Measurements from ENCODE around the gene TCP11.

The TCP11 gene

DNA sequence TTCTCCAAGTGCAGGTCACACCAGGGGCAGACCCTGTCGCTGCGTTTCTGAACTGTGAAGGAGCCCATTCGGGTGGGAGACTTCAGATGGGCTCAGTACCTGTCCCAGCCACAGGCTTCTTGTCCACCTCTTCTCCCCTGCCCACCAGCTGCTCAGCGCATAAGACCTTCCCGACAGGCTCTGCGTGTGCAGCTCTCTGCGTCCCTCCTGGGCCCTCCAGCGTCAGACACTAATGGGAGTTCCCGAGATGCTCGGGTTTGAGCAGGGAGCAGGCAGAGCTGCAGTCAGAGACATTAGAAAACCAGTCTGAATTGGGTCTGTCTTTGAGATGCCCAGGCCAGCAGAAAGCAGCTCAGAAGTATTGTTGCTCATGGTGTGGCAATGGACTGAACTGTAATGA is 50.4 kb downstream of the TCP11 start:
- no peak for DNase-seq

DNA sequence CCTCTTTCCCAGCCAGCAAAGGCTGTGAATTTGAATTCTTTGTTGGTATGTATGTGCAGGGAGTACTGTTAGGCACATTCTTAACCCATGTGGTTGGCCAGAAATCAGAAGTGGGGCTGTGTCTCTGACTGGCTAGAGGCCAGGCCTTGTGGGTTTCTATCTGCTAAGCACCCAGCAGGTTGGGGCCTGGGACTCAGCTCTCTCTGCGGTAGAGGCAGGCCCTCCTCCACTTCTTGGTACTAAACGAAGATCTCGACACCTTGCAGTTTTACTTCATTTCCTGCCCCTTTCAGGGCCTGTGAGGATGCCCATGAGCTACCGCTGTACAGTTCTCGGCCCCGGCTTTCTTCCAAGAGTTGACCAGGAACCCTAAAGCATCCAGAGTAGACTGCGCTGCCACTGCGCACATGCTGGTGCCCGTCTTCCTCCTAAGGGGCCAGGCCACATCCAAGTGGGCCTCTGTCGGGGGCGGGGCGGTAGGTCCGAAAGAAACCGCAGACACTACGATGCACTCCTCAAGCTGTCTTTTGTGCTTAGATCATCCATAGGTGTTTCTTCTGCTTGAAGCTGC is 51.1 kb downstream of the TCP11 start:
- DNase-seq, result no peak

DNA sequence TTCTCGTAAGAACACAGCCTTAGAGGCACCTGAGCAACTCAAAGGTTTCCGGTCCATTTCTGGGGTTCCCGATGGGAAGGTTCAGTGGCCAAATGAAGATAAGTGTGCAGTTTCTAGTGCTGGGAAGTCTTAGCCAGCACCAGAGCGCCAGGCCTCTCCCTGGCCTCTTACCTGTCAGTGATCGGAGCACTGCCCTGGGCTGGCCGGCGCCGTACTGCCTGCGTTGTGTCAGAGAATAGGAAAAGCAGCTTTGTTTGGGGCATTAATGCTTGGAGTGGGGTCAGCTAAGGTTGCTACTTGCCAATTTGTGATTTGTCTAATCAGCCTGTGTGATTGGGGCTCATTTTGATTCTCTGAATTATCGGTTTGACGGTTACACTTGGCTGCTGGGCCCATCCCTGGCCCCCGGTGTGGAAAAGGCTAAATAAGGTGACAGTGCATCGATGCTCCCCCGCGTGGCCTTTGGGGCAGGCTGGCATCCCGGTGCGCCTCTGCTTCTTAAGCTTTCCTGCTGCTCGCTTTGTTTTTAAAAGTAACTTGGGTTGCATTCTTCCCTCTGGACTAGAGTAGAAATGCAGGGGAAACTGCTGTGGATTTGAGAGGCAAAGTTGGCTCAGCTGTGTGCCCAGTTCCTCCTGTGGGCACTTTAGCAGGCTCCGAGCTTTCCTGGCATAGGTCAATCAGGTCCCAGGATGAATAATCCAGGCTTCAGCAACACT is 51.8 kb downstream of the TCP11 start:
- no peak for DNase-seq

DNA sequence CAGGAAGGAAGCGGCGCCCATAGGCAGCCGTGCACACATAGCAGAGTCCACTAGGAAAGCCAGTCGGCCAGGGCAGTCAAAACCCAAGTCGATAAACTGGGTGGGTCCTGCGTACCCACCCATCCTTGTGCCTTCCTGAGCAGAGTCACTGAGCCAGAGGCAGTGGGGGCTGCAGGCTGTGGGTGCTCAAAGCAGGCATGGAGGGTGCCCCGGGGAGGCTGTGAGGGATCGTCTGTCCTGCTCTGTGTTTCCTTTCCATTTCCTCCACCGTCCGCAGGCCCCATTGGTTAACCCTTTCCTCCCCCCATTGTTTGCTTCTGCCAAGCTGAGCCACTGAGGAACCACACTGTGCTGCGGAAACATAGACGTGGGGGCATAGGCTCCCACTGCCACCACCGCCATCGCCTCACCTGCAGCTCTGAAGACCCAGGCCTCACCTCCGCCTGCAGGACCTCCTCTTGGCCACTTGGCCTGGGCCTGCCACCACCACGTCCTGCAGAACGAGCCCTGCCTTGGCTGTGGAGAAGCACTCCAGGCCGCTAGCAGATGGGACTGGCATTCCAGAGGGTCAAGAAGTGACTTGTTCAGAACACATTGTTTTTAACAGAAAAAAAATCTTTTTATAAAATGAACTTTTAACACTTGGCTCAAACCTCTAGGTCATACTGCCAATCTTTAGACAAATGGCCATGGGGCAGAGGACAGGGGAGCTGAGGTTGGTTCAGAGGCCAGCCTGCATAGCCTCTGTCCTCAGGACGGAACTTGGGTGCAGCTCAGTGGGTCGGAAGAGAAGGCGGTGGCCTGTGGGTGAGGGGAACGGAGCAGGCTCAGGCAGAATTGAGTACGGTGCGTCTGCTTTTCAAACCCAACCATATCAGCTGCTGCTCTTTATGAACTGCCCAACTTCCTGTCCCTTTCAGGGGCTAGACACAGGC is 52.6 kb downstream of the TCP11 start:
- no peak for DNase-seq

DNA sequence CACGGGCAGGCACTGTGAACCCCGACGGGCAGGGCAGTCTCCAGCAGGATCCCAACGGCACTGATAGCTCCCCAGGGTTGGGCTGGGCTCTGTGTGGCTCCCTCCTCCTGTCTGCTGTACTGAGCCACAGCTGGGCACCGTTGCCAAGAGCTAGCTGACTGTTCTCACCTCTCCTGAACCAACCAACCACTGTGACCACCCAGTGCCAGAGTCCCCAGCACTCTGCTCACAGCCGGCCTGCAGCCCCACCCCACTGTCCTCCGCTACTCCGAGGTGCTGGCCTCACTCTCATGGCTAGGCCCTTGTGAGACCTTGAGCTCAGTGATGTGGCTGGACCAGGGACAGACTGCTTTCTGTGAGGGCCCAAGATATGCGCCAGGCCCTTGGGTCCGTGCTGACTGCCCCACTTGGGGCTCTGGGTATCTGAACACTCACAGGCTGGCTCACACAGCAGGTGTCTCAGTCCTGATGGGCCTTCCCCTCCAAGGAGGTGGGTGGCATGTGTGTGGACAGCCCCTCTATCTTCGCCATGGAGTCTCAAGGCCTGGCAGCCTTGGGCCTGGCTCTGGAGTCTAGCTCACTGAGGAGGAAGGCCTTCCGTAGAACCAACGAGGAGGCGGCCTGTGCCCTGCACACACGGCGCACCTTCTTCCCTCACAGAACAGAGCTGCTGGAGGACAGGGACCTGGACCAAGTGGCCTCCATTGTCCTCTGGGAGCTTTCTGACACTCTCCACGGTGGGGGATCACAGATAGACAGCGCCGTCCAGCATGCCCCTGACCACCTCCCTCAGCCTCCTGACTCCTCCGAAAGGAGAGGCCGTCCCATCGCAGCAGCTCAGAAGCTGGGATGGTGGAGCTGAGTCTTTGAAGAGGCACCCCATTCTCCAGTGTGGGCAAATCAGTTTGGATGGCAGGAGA is 53.5 kb downstream of the TCP11 start:
- DNase-seq, result no peak

DNA sequence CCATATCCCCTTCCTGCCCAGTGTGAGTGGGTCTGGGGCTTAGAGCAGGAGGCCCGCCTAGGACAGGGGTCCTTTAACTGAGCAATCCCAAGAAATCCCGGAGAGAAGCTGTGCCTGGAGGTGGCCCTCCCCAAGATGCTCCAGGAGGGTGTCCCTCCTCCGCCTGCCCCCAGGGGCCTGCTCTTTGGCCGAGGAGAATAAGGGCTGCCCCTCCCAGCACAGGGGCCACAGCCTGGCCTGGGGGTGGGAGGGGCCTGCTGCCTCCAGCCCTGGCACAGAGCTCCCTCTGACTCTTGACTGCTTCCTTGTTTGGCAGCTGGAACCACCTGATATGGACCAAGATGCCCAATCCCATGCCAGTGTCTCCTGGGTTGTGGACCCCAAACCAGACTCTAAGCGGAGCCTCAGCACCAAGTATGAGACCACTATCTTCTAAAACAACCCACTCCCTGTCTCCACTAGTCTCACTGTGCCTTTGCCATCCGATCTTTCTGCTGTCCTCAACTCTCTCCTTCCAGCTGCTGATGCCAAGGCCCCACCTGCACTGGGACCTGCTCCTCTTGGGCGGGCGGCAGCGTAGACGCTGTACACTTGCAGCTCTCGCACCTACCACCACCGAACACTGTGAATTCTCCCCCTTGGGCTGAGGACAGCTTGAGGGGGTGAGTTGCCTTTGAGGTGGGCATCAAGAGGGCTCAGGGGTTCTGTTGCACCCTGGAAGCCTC is 54.3 kb downstream of the TCP11 start:
- DNase-seq, result no peak

DNA sequence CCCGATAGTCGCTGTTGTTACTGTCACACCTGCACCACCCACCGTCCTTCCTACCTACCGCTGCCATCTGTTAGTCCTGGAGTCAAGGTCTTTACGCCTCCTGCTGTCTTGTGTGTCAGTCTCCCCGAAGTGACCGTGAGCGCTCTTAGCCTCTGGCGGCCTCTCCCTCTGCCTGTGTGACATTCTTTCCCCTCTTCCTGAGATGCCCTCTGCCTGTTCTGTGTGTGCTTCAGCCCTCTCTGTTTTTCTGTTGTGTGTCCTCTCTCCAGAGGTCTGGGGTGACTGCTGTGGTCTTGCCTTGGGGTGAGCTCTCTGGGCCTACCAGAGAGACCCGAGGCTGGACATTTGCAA is 54.9 kb downstream of the TCP11 start:
- no peak for DNase-seq

DNA sequence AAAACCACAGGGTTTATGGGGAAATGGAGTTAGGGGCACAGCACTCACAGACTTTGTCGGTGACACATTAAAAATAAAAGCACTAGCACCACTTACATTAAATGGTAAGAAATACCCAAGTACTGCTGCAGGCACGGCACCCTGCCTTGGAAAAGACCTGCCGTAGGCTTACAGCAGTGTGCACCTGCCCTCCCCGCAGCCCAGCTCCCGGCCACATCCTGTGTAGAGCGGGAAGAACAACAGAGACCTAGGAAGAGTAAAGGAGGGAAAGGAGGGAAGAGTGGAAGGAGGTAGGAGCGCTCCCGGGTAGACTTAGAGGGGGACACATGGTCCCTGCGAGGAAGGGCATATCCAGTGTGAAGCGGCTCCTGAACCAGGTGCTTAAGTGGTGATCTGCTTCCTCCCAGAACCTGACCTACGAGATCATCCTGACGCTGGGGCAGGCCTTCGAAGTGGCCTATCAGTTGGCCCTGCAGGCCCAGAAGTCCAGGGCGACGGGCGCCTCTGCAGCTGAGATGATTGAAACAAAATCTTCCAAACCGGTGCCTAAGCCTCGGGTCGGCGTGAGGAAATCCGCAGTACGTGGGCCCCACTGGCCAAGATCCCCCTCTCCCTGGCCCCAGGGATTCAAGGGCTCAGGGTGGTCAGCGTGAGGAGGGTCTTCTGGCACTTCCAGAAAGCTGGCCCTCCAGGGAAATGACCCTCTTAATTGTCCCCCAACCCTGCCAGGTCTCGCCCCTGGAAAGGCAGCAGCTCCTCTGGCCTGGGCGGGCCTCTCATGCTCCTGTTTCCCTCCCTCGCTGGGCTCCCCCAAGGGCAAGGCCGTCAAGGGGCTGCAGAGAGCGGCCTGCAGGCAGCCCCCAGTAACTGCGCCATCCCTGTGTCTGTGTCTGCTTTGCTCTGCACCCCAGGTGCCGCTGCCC is 55.5 kb downstream of the TCP11 start:
- no peak for DNase-seq

DNA sequence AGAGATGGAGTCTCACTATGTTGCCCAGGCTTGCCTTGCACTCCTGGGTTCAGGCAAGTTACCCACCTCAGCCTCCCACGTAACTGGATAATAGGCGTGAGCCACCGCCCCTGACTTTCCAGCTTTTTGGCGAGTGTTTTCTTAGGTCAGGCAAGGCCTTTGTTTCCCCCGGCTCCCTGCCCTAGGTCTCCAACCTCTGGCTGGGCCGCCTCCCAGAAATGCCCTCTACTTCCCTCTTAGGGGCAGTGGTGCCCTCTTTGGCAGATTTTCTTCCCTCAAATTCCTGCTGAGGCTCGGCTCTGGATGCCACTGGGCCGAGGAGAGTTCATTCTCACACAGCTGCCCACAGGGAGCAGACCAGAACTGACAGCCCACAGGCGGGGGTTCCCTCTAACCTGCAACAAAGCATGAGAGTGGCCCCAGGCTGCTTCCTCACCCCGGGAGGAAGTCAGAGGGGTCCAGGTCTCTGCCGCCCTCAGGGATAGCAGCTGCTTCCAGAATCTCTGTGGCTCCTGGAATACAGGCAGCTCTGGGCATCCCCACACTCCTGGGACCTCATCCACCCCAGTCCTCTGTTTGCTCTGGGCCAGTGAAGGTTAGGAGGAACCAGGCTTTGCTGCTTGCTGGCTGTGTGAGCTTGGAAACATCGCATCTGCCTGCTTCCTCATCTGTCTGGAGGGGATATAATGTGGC is 56.5 kb downstream of the TCP11 start:
- no peak for DNase-seq

DNA sequence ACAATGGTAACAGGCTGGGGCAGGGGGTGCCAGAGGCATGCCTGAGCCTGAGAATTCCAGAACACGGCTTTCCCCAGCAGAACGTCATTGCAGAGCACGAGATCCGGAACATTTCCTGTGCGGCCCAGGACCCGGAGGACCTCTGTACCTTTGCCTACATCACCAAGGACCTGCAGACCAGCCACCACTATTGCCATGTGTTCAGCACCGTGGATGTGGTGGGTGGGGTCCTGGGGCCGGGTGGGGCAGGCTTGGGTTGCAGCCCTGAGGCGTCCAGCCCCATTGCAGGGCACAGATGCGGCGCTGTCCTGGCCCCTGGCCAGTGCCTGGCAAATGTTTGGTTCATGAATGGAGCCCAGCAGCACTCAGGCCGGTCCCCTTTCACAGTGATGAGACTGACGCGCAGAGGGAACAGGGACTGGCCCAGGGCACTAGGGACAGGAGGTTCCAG is 57.1 kb downstream of the TCP11 start:
- DNase-seq, result no peak

DNA sequence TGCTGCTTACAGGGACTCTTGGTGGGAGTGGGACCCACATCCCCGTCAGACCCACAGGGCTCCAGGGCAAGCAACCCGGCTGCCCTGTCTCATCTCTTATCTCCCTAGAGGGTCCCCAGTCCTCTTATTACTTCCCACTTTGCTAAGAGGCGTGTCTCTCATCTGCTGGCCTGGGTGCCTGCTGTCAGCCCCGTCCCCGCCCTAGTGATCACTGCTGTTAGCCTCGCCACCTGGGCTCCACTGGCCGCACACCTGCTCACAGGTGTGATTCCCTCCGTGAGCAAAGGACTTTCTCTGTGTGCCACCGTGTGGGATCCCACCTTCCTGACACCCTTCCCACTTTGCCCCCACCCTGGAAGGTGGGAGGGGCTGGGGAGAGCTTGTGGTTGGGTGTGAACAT is 57.6 kb downstream of the TCP11 start:
- no peak for DNase-seq

DNA sequence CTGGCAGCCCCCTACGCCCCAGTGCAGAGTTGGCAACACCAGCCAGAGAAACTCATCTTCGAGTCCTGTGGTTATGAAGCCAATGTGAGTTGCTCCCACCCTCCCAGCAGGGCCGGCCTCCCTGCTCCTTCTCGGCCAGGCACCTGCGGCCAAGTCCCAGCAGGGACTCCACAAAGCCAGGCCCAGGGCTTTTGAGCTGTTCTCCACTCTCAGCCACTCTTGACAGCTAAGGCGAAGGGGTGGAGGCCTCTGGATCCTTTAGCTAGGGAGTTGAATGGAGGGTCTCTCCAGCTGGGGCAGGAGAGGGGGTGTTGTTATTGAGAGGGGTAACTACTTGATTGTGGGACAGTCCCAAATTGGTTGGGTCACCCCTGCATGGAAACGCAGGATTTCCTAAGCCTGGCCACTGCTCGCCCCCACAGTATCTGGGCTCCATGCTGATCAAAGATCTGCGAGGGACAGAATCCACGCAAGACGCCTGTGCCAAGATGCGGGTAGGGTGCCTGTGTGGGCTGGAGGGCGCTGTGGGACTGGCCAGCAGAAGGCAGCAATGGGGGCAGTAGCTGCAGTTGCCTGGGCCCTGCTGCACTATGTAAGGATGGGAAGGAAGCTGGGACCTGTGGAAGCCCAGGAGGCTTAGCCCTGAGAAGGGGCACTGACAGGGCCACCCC is 58.3 kb downstream of the TCP11 start:
- DNase-seq, result no peak

DNA sequence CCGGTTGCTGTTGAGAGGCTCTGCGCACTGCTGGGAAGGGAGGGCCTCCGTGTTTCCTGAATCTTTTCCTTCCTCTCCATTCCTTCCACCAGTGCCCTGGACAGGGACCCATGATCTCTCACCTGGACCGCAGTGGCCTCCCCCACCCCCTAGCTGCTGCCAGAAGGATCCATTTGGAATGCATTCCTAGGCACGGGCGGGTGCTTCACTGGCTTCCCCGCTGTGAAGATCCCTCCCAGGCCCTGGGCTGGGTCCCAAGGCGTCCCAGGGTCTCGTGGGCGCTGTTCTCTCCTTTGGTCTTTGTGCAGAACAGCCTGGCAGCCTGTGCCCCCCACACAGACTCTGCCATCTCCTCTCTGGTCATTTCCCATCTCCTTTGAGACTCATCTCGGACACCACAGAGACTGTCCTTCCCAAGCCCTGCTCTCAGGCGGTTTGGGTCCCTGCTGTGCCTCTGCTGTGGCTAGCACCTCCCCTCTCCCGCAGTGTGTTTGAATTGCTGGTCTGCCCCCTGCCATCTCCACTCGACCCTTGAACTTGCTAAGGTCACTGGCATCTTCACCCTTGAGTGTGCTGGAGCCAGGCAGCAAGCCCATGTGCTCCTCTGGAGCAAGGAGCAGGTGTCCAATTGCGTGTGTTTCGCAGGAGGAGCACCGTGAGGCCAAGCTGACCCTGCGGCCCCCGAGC is 59.0 kb downstream of the TCP11 start:
- no peak for DNase-seq

DNA sequence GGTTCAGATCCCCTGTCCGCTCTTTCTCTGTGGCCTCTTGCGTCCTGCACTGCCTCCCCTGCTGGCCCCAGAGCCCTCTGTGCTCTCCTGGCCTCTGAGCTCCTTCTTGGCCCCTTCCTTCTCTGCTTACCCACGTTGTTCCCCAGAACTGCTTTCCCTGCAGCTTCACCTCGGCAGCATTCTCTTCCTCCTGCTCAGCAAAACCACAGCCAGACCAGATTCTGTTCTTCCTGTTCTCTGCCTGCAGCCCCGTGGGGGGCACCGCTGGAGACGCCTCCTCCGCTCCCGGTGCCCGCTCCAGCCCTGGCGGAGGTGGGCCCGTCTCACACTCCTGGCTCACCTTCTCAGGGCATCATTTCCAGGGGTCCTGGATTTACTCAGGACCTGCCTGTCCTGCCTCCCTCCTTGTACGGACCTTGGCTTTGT is 59.7 kb downstream of the TCP11 start:
- no peak for DNase-seq

DNA sequence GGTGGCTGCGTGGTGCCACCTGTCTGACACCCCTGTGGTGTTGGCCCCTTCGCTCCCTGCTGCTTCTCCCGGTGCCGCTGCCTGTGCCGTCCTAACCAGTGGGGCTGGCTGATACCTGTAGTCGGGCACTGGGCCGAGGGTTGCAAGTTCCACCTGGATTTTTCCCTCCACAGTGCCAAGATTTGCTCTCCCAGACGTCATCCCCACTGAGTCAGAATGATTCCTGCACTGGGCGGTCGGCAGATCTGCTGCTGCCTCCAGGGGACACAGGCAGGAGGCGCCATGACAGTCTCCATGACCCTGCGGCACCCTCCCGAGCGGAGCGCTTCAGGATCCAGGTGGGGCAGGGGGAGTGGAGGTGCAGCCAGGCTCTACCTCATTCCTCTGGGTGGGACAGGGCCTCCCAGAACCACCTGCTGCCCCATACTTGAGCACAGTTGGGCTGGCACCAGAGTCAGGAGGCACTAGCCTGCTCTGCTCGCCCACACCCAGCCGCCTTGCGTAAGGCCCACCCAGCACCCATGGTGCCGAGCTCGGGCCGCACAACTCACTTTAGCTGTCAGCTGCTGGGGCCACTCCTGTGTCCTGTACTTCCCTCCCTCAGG is 60.2 kb downstream of the TCP11 start:
- DNase-seq, result no peak

DNA sequence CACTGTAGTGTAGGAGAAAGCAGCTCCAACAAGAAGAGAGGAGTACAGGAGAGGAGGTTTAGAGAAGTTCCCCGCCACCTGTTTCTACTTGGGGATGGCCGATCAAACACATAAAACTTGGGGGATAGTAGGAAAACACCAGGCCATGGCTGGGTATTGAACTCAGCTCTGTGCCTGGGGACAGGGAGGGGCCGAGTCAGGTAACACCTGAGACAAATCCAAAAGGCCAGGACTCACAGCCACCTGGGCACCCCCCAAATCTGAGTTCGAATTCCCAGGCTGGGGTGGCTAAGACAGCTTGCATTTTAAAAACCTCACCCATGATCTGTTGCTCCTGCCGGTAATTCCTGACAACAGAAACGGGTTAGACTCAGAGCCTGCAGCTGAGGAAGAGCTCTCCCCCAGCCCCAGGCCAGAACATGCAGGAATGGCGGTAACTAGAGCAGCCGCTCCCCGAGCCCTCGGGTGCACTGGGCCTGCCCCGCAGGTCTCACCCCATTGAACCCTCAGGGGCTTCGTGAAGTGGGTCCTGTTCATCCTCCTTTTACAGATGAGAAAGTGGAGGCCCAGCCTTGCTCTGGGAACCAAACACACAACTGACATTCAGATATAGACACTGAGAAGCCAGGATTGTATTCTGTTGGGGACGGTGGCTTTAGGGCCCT is 61.0 kb downstream of the TCP11 start:
- DNase-seq, result no peak

DNA sequence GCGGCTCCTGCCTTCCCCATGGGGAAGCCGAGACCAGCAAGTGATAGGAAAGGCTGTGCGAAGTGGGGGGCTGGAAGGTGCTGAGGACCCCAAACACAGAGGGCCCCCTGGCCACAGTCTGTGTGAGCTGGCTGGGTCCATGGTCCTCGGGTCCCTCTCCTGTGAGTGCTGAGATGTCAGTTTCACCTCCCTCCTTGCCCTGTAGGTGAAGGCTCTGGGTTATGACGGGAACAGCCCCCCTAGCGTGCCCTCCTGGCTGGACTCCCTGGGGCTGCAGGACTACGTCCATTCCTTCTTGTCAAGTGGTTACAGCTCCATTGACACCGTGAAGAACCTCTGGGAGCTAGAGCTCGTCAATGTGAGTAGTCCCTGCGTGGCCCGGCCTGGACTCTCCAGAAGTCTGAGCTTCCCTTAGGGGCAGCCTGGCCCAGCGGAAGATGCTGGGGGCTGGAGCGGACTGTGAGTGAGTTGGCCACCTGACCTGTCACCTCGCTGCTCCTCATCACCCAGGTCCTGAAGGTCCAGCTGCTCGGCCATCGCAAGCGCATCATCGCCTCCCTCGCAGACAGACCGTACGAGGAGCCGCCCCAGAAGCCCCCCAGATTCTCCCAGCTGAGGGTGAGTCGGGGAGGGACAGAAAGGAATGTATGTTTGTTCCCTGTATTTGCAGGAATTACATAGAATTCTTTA is 61.7 kb downstream of the TCP11 start:
- DNase-seq, result no peak
